Skeletal muscle satellite cell (primary cell): ENCODE data around the gene ROCK2.
A peak's percentile ranks its signal among the peaks of the same experiment; 100 is the strongest.

Experiments
- H3K27me3 ChIP-seq: 2 replicates; pipeline ENCODE4 v1.7.0; 2013; ENCODE audit warnings: low read length; ENCODE audit not compliant: control insufficient read depth, insufficient read depth
- H3K36me3 ChIP-seq: 2 replicates; pipeline ENCODE4 v1.7.0; 2013; ENCODE audit warnings: mild to moderate bottlenecking, control low read depth, low read length; ENCODE audit not compliant: insufficient read depth
- H3K4me1 ChIP-seq: 2 replicates; pipeline ENCODE4 v1.7.0; 2013; ENCODE audit warnings: low read length; ENCODE audit not compliant: control insufficient read depth, insufficient read depth
- H3K4me2 ChIP-seq: 2 replicates; pipeline ENCODE4 v1.7.0; 2013; ENCODE audit warnings: mild to moderate bottlenecking, low read length
- H3K4me3 ChIP-seq: 2 replicates; pipeline ENCODE4 v1.7.0; 2013; ENCODE audit warnings: low read length
- H3K9ac ChIP-seq: 2 replicates; pipeline ENCODE4 v1.7.0; 2013; ENCODE audit warnings: mild to moderate bottlenecking, low read depth, low read length, moderate library complexity
- H3K9me3 ChIP-seq: replicated peaks from 2 replicates; pipeline ENCODE4 v1.7.0; 2013; ENCODE audit warnings: mild to moderate bottlenecking, control low read depth, low read length

The ROCK2 gene

DNA sequence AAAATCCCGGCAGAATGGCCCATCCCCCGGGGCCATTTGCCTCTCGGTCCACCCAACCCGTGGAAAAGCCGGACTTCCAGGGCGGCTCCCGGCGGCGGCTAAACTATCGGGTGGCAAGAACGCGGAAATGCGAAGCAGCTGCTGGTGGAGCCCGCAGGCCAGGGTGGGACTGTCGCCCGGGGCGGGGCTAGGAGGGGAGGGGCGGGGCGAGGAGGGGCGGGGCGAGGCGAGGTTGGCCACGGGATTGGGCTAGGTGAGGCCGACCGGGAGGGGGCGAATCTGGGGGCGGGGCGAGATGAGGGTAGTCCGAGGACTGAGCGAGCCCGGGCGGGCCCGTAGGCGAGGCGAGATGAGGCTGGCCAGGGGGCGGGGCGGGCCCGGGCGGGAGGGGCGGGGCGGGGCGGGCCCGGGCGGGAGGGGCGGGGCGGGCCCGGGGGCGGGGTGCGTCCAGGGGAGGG lies 189.5 kb downstream of the ROCK2 start:
- peaks cover 12% of the 10 kb centered on the region for H3K4me1 ChIP-seq
- peak overlapping the region; percentile 92 for H3K4me3 ChIP-seq
- H3K9ac ChIP-seq: peak overlapping the region; percentile 92
- no peaks in the 10 kb centered on the region for H3K9me3 ChIP-seq
- H3K4me2 ChIP-seq: peak overlapping the region; percentile 100
- H3K27me3 ChIP-seq: peaks cover 11% of the 10 kb centered on the region
- H3K36me3 ChIP-seq: no peaks in the 10 kb centered on the region

DNA sequence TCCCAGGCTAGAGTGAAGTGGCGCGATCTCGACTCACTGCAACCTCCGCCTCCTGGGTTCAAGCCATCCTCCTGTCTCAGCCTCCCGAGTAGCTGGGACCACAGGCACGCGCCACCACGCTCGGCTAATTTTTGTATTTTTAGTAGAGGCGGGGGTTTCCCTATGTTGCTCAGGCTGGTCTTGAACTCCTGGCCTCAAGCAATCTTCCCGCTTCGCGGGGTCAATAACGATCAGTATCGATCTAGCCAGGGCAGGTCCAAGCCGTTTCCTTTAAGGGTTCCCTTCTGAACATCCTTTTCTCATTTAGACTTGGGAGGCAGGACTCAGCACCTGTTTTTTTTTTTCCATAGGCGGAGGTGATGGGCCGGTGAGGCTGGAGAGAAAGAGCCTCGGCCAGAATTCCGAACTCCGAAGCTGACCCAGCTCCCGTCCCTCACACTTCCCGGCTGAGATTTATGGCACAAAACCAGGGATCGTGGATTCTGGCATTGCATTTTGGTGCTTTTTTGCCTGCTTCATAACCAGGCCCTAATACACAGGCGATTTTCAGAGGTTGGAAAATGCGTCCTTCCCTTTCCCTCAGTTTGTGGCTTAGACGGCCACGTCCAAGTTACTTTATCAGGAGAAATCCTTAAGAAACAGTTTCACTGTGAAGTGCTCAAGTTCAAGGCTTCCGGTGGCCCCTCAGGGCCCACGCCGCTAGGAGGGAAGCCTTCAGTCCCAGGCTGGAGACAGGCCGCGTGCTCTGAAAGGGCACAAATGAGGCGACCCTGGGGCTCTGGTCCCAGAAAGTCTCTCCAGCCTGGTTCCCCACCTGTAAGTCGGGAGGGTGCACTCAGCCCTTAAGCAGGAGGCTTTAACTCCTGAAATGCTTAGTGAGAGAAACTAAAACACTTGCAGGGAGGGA lies 190.2 kb downstream of the ROCK2 start:
- H3K4me1 ChIP-seq: peaks cover 12% of the 10 kb centered on the region
- peak overlapping the region; percentile 92 for H3K9ac ChIP-seq
- H3K27me3 ChIP-seq: peaks cover 11% of the 10 kb centered on the region
- H3K9me3 ChIP-seq: no peaks in the 10 kb centered on the region
- H3K4me3 ChIP-seq: peak overlapping the region; percentile 80
- no peaks in the 10 kb centered on the region for H3K36me3 ChIP-seq
- H3K4me2 ChIP-seq: peak overlapping the region; percentile 100

DNA sequence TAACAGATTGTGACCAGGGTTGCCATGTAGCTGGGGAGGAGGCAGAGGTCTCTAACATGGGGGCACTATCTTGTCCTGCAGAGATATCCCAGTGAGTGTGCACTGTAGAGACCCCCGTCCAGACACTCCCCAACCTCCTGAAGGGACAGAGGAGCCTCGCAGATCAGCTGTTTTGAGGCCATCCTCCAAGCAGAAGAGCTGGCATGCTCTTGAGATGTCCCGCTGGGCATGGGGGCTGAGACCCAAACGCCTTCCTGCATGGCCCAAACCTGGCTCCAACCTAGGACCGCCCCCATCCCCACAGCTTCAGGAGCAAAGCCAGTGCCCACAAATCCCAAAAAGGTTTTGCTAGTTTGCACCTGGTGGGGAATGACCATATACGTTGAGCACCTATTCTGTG lies 191.8 kb downstream of the ROCK2 start:
- H3K9me3 ChIP-seq: no peaks in the 10 kb centered on the region
- no peak overlapping the region for H3K4me2 ChIP-seq
- H3K9ac ChIP-seq: no peak overlapping the region
- peaks cover 11% of the 10 kb centered on the region for H3K27me3 ChIP-seq
- no peak overlapping the region for H3K4me3 ChIP-seq
- H3K4me1 ChIP-seq: peaks cover 12% of the 10 kb centered on the region
- H3K36me3 ChIP-seq: no peaks in the 10 kb centered on the region

DNA sequence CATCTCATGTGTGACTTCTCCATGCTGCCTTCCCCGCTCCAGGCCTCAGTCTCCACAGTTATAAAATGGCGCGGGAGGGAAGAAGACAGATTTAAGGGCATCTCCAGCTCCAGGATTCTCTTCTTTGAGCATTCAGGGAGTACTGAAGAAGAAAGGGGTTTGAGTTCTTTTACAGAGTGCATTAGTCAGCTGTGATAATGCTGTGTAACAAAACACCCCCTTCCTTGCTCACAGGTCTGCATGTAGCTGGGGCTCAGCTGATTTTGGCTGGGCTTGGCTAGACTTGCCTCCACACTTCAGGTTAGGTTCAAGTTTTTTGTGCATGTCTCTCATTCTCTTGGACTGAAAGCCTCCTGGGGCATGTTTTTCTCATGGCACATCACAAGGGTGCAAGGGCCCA lies 197.2 kb downstream of the ROCK2 start:
- no peaks in the 10 kb centered on the region for H3K4me1 ChIP-seq
- H3K9ac ChIP-seq: no peak overlapping the region
- peaks cover 42% of the 10 kb centered on the region for H3K27me3 ChIP-seq

DNA sequence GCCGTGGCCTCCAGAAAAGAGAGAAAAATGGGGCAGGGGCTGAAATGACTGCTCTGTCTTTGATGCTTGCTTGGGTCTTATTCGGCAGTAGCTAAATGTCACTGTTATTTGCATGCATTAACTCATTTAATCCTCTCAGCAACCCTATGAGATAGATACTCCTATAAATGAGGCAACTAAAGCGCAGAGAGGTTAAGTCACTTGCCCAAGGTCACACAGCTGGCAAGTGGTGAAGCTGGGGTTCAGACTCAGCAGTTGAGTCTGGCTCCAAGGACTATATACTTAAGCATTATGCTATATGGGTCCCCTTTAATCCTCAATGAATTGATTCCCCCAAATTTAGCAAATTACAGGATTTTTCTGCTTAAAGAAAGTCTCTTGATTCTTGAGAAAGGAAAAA lies 198.4 kb downstream of the ROCK2 start:
- H3K36me3 ChIP-seq: no peaks in the 10 kb centered on the region
- no peak overlapping the region for H3K9ac ChIP-seq
- no peaks in the 10 kb centered on the region for H3K4me1 ChIP-seq
- no peak overlapping the region for H3K4me3 ChIP-seq
- H3K27me3 ChIP-seq: peaks cover 41% of the 10 kb centered on the region
- no peak overlapping the region for H3K4me2 ChIP-seq
- H3K9me3 ChIP-seq: no peaks in the 10 kb centered on the region

More for the DNA sequence above, 197.2 kb downstream of the ROCK2 start:
- H3K9me3 ChIP-seq: no peaks in the 10 kb centered on the region
- H3K4me3 ChIP-seq: no peak overlapping the region
- H3K4me2 ChIP-seq: no peak overlapping the region
- no peaks in the 10 kb centered on the region for H3K36me3 ChIP-seq

DNA sequence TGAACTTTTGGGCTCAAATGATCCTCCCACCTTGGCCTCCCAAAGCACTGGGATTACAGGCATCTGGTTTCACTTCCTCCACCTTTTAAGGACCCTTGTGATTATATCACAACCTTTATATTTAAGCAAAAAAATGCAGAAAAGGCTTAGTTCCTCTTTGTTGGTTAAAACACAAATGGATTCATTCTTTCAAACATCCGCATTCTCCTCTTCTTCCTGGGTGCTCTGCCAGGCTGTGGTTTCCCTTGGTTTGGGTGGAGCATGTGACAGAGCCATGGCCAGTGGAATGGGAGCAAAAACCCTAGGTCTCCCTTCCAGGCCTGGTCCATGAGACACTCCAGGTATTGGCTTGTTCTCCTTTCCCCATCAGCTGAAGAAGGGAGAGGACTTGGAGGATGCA lies 199.1 kb downstream of the ROCK2 start:
- H3K27me3 ChIP-seq: peaks cover 38% of the 10 kb centered on the region

DNA sequence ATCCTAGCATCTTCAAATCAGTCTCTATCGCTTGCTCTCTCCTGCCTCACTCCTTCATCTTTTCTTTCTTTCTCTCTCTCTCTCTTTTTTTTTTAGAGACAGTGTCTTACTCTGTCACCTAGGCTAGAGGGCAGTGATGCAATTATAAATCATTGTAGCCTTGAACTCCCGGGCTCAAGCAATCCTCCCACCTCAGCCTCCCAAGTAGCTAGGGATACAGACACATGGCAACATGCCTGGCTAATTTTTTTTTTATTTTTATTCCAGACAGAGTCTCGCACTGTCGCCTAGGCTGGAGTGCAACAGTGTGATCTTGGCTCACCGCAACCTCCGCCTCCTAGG lies 199.7 kb downstream of the ROCK2 start:
- Histone ChIP-seq H3K4me1 (no peaks in the 10 kb centered on the region), H3K4me2 (no peak overlapping the region), H3K27me3 (peaks cover 38% of the 10 kb centered on the region), H3K4me3 (no peak overlapping the region), H3K36me3 (no peaks in the 10 kb centered on the region), H3K9ac (no peak overlapping the region), H3K9me3 (no peaks in the 10 kb centered on the region)

More for the DNA sequence above, 199.1 kb downstream of the ROCK2 start:
- no peak overlapping the region for H3K4me3 ChIP-seq
- no peaks in the 10 kb centered on the region for H3K36me3 ChIP-seq
- no peaks in the 10 kb centered on the region for H3K9me3 ChIP-seq
- H3K4me2 ChIP-seq: no peak overlapping the region
- no peak overlapping the region for H3K9ac ChIP-seq
- no peaks in the 10 kb centered on the region for H3K4me1 ChIP-seq

DNA sequence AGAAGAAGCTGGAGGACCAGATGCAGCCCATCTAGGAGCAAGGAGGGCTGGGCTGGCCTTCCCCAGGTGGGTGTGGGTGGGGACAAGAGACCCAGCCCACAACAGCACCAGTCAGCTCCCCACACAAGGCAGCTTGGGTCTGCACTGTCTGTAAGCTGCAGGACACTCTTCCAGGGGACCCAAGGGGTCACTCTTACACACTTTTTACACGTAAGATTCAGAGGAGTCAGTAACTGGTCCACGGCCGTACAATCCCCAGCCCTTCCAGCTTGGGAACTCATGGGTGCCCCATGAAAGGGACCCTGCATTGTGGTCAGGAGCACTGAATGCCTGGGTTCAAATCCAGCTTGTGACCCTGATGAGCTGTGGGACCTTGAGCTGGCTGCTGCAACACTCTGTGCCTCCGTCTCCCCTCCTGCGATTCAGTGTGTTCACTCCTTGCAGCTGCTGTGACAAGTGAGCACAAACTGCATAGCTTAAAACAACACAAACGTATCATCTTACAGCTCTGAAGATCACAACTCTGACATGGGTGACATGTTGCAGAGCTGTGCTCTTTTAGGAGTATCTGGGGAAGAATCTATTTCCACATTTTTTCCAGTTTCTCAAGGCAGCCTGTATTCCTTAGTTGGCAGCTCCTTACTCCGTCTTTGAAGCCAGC lies 200.2 kb downstream of the ROCK2 start:
- Histone ChIP-seq H3K36me3 (no peaks in the 10 kb centered on the region), H3K4me1 (no peaks in the 10 kb centered on the region), H3K27me3 (peaks cover 38% of the 10 kb centered on the region), H3K4me3 (no peak overlapping the region), H3K9ac (no peak overlapping the region), H3K9me3 (no peaks in the 10 kb centered on the region), H3K4me2 (no peak overlapping the region)

DNA sequence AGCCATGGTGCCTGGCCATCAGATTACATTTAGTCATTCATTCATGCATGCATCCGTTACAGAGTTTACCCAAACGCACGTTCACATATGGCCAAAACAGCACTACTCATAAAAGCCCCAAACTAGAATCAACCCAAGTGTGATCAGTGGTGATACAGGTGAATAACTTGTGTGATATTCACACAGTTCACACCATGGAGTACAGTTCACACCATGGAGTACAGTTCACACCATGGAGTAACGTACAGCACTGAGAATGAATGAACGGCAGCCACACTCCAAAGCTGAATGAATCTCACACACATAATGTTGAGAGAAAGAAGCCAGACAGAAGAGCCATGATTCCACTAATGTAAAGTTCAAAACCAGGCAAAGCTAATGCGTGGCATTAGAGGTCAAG lies 201.4 kb downstream of the ROCK2 start:
- no peak overlapping the region for H3K4me2 ChIP-seq
- H3K4me1 ChIP-seq: no peaks in the 10 kb centered on the region
- H3K4me3 ChIP-seq: no peak overlapping the region
- H3K9me3 ChIP-seq: no peaks in the 10 kb centered on the region
- H3K27me3 ChIP-seq: peaks cover 38% of the 10 kb centered on the region
- no peaks in the 10 kb centered on the region for H3K36me3 ChIP-seq
- no peak overlapping the region for H3K9ac ChIP-seq

DNA sequence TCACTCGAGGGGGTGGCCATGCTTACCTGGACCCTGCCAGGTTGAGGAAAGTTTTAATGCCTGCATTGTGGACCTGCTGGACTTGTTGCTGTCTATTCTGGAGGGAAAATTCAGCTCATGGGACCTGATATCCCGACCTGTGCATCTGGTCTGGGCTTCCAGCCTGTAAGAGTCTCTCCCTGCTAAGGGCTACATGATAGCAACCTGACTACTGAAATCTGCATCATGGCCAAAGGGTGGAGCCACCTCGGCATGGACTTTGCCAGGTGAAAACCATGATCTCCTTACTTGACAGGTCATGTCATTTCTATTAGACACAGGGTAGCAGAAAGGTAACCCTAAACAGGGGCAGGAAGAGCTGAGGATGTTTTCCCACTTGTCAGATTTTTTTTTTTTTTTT lies 202.1 kb downstream of the ROCK2 start:
- Histone ChIP-seq H3K9ac (no peak overlapping the region), H3K4me2 (no peak overlapping the region), H3K4me3 (no peak overlapping the region), H3K9me3 (no peaks in the 10 kb centered on the region), H3K36me3 (no peaks in the 10 kb centered on the region), H3K4me1 (no peaks in the 10 kb centered on the region), H3K27me3 (peaks cover 40% of the 10 kb centered on the region)

DNA sequence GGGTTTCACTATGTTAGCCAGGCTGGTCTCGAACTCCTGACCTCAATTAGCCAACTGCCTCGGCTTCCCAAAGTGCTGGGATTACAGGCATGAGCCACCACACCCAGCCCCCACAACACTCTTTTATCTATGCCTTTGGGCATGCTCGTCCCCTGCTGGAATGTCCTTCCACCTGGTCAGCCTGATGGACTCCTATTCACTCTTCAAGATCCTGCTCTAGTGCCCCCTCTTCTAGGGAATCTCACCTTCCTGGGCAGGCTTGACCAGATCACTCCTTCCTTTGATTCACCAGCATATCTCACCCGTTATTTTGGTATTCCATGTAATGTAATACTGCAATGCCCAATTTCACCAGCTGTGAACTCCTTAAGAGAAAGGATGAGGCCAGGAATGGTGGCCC lies 203.1 kb downstream of the ROCK2 start:
- no peak overlapping the region for H3K9ac ChIP-seq
- no peaks in the 10 kb centered on the region for H3K9me3 ChIP-seq
- H3K4me2 ChIP-seq: no peak overlapping the region
- H3K36me3 ChIP-seq: no peaks in the 10 kb centered on the region
- H3K4me3 ChIP-seq: no peak overlapping the region
- peaks cover 42% of the 10 kb centered on the region for H3K27me3 ChIP-seq
- no peaks in the 10 kb centered on the region for H3K4me1 ChIP-seq
